Activated T-helper 1 cell treated with Interleukin-2 at 50 U/mL for 16 hours (primary cell): ENCODE measurements around the gene CDH10.

Experiments used
- DNase-seq: peaks from one replicate; pipeline ENCODE4 v3.0.0-alpha.2; 2020; ENCODE audit warnings: low read depth

The CDH10 gene

GRCh38 chr5:24480952-24481351 lies 163.8 kb downstream of the CDH10 start:
- DNase-seq, result no peak

DNA sequence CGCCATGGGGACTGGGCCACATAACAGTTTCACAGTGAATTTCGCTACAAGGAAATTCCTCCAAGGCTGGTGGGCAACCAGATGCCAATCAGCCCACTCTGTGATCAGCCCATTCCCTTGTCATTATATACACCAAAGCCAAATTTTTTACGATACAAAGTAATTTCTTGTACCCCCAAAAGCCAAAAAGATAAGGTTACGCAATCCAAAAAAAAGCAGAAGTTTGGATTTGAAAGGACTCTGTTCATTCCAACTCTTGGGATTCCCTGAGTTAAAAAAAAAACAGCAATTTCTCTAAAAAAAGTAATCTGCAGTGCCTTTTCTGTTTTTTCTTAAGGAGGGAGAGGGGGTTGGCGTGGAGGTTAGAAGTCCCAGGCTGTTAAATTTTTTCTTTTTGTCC lies 166.8 kb downstream of the CDH10 start:
- no peak for DNase-seq

- no peak for DNase-seq
Observed at GRCh38 chr5:24475101-24475500, 169.7 kb downstream of the CDH10 start.

DNA sequence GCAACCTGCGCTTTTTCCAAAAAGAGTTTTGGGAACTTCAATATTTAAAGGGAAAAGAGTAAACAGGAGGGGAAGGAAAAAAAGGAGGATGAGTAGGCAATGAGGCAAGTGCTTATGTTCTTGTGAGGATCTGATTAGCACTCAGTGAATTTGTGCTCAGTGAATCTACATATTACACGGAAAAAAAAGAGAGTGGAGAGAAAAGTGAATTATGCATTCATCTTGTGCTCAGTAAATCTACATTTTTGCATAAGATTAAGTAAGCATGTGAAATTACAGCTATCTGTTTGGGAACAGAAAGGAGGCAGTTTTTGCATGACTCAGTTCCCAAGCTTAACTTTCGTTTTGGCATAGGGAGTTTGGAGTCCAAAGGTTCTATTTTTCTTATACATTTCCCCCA lies 170.1 kb downstream of the CDH10 start:
- no peak for DNase-seq

DNA sequence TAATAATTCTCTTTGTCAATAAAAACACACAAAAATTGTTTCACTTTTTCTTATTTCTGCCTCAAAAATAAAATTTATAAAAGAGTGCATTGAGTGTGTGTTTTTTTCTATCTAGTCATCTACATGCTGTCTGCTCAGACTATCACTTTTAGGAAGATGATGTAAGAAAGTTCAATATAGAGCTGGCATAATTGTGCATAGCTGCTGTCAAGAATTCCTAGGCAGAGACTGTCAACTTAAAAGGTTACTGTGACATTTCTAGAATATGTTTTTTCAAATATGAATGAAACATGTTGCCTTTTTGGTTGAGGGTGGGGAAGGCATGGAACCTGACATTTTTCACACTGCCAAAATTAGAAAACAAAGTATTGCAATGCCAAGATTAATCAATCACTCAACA lies 172.3 kb downstream of the CDH10 start:
- no peak for DNase-seq

DNA sequence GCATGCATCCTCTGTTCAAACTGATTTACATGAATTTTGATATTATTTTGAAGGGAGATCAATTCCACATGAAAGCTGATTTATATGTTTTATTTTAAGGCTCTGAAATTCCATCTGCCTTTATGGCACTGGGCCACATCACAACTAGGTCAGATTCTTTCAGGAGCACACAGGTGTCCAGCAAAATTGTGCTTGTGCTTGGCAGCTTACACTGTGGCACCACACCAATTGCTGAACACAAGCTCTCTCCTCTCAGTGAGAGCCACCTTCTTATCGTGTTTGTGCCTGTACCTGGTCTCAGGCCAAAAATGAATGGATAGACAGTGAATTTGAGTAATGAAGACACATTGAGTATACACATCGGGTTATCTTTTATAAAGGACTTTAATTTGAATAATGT lies 200.4 kb downstream of the CDH10 start:
- DNase-seq, result no peak

DNA sequence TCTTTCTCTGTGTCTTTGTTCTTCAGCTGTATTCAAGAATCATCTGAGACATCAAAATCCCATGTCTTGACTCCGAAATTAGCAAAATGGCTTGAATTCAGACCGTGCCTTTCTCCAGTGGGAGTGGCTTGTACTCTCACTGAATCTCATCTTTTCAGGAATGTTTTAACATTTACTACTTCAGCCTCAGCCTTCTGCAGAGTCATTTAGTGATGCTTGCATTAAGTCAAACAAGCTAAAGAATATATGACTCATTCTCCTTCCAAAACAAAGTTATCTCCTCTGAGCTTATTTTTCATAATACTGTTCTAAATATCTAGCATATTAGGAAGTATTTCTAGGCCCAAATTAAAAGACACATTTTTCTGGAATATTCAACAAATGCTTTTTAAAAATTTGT lies 205.3 kb downstream of the CDH10 start:
- DNase-seq, result no peak
